Pons (tissue), 1 donor: Measurements from ENCODE around the gene ARID3C.

Experiments used
- DNase-seq: peaks from one replicate; pipeline ENCODE4 v3.0.0-alpha.2; 2016; ENCODE audit warnings: low spot score

The ARID3C gene

GRCh38 chr9:34627716-34628655, 880 bp downstream of the ARID3C start:
- no peak for DNase-seq

DNA sequence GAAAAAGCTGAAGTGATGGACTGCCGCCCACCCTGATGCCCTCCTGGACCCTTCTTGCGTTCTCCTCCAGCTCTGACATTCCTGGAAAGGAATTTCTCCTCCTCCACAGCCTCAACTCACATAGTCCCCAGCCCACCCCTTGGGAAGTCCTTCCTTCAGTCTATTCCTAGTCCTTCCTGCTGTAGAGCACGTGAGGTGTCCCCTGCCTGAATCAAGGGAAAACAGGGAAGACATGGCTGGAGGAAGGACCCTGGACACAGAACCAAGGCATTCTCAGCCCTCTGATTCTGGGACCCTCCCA, 3.7 kb downstream of the ARID3C start:
- DNase-seq, result no peak

- no peak for DNase-seq
These were observed 4.2 kb downstream of the ARID3C start for GRCh38 chr9:34624475-34625185.

- no peak for DNase-seq
These were observed 5.3 kb downstream of the ARID3C start for GRCh38 chr9:34623374-34624235.

GRCh38 chr9:34620061-34620994, 8.5 kb downstream of the ARID3C start, which contains the start of gene DCTN3:
DCTN3 (minus strand) TSS chr9:34620495; CDS start chr9:34620464, 31 bp downstream.
- DNase-seq, result peak; percentile 96

- no peak for DNase-seq
These were observed 13.7 kb downstream of the ARID3C start for GRCh38 chr9:34615132-34615531.

GRCh38 chr9:34612788-34613390, 16.0 kb downstream of the ARID3C start:
- peak; percentile 90 for DNase-seq

GRCh38 chr9:34611811-34612787, 16.8 kb downstream of the ARID3C start, which contains the start of gene RPP25L:
RPP25L (minus strand) TSS chr9:34612097; CDS start chr9:34611296, 801 bp downstream.
- peak; percentile 88 for DNase-seq

DNA sequence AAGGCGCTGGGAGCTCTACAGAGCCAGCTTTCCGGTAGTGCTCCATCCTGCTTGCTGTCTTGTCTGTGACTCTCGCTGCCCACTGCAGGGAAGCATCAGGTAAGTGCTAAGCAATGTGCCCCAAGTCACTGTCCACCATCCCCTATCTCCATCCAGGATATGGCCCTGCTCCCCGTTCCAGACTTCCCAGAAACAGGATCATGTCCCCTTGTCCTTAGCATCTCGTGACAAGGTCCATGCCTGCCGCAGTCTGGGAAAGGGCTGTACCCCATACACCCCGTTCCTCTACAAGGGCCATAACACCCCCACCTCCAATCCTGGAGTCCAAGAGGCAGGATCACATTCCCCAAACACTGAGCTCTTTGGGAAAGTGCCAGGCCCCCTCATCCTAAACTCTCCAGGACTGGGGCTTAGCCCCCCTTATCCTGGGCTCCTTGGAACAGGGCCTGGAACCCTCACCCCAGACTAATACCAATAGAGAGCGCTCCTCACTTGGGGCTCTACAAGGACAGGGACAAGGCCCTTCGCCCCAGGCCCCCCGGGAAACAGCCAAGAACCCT, 17.5 kb downstream of the ARID3C start:
- DNase-seq, result peak; percentile 29

- no peak for DNase-seq
These were observed 18.2 kb downstream of the ARID3C start for GRCh38 chr9:34610434-34611206.

- no peak for DNase-seq
These were observed 21.5 kb downstream of the ARID3C start for GRCh38 chr9:34607331-34607730.

DNA sequence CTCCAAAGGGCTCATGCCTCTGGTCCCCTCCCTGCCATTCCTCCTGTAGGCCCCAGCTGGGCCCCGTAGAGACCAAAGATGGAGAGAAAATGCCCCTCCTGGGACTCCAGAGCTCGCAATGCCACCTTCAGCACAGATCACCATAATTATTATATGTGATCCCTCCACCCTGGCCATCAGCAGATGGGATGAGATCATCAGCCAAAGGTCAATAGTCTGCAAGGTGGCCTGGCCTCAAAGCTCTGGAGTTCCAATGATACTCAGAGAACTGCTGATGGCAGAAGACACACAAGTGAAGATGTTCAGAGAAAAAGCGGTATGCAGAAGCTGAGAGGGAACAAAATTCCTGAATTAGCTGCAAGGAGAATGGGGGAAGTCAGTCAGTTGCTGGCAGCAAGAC, 22.0 kb downstream of the ARID3C start:
- DNase-seq, result no peak

- no peak for DNase-seq
These were observed 22.7 kb downstream of the ARID3C start for GRCh38 chr9:34606190-34606589.

DNA sequence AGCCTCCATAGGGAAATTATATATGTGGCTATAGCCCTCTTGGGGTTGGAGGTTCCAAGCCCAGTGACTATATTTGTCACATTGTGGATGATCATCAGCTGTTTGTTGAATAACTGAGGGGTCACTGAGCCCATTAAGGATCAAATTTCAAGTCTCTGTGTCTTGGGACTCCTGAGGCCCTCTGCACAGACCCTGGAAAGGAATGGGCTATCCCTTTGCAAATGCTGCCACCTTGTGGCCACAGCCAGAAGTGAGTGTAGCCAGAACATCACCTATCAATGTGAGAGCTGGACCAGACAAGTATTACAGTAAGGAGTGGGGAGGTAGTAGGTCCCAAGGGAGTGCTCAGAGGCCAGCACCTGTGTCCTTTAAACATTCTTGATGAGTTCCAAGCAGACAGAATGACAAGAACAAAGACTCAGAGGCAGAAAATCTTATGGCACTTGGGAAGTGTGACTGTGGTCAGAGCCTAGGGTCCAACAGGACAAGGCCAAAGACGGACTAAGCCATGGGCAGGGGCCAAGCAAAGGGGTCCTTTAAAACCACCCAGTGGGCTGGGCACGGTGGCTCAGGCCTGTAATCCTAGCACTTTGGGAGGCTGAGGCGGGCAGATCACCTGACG, 25.1 kb downstream of the ARID3C start:
- DNase-seq, result peak; percentile 83

DNA sequence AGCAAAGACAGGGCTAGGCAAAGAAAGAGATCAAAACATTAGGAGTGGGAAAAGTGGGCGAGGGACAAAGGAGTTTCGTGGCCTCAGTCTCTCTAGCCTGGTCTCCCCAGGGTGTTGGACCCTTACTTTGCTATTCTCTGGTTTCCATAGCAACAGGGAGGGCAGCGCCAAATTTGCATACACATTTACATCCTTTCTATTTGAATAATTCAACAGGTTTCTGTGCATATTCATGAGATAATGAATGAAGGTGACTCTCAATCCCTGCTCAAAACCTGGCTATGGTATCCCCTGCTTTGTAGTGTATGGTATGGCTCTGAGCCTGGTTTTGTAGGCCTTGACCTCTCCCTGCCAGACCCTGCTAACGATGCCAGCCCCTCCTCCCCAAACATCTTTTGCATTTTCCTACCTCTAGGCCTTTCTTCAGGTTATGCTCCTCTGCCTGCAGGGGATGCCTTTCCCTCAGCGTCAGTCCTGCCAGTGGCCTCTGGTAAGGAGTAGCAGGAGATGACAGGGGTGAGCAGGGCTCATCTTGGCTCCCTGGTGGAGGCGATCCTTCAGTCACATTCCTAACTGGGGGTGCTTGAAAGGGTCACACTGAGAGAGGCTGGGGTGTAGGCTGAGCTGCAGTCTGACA, 26.8 kb downstream of the ARID3C start:
- DNase-seq, result no peak

GRCh38 chr9:34600908-34601307, 28.0 kb downstream of the ARID3C start:
- DNase-seq, result no peak

GRCh38 chr9:34599546-34599945, 29.3 kb downstream of the ARID3C start:
- DNase-seq, result no peak
